Measurements from ENCODE around the gene USP43.

The USP43 gene

DNA sequence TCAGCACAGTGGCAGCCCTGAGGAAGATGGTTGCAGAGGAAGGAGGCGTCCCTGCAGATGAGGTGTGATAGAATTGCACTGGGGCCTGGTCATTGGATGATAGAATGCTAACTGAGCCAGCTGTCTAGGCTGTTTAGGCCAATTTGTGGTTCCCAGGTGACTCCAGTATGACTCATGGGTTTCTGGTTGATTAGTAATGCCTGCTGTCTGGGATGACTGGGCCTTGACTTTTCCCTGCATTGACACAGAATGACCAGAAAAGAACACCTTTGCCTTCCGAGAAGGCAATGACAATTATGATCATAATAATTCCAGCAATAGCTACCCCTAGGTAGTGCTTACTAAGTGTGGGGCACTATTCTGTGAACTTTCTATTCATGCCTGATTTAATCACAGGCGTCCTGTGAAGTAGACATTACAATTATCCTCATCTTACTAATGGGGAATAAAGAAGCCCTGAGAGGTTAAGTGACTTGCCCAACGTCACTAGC lies 31.5 kb downstream of the USP43 start:
- TF ChIP-seq, protein P1, sequence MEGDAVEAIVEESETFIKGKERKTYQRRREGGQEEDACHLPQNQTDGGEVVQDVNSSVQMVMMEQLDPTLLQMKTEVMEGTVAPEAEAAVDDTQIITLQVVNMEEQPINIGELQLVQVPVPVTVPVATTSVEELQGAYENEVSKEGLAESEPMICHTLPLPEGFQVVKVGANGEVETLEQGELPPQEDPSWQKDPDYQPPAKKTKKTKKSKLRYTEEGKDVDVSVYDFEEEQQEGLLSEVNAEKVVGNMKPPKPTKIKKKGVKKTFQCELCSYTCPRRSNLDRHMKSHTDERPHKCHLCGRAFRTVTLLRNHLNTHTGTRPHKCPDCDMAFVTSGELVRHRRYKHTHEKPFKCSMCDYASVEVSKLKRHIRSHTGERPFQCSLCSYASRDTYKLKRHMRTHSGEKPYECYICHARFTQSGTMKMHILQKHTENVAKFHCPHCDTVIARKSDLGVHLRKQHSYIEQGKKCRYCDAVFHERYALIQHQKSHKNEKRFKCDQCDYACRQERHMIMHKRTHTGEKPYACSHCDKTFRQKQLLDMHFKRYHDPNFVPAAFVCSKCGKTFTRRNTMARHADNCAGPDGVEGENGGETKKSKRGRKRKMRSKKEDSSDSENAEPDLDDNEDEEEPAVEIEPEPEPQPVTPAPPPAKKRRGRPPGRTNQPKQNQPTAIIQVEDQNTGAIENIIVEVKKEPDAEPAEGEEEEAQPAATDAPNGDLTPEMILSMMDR (IDR thresholded peaks at IDR 0.05; ENCODE audit: unreplicated experiment in 3 of 3) = no peak
- Mint-ChIP-seq H3K27me3 (ENCODE audit: low read depth) (peaks cover 3% of the 10 kb centered on the region), H3K27ac (no peak overlapping the region), H3K36me3 (ENCODE audit: low read depth) (peaks cover 24% of the 10 kb centered on the region), H3K4me3 (no peak overlapping the region), H3K4me1 (no peaks in the 10 kb centered on the region), H3K9me3 (peaks cover 13% of the 10 kb centered on the region)

DNA sequence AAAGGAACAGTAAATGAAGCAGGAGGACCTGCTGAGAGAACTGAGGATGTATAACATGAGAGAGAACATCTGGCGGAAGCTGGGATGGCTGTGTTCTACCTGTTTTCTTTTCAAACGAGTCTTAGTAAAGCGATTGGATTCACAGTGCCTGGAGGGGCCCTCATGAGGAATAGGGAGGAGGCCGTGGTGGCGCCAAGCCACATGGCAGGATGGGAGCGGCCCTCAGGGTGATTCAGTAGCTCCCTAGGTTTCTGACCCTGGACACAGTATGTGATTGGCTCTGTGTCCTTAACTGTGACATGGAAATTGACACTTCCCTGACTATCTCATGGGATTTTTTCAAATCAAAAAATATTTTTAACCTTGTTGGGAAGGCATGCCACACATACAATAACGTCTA lies 32.1 kb downstream of the USP43 start:
- TF ChIP-seq, protein P1 (IDR thresholded peaks at IDR 0.05; ENCODE audit: unreplicated experiment in 3 of 3) = no peak
- no peak overlapping the region for H3K27ac Mint-ChIP-seq
- peaks cover 13% of the 10 kb centered on the region for H3K9me3 Mint-ChIP-seq
- H3K4me1 Mint-ChIP-seq = no peaks in the 10 kb centered on the region
- no peak overlapping the region for H3K4me3 Mint-ChIP-seq
- peaks cover 24% of the 10 kb centered on the region for H3K36me3 Mint-ChIP-seq (ENCODE audit: low read depth)
- peaks cover 3% of the 10 kb centered on the region for H3K27me3 Mint-ChIP-seq (ENCODE audit: low read depth)

DNA sequence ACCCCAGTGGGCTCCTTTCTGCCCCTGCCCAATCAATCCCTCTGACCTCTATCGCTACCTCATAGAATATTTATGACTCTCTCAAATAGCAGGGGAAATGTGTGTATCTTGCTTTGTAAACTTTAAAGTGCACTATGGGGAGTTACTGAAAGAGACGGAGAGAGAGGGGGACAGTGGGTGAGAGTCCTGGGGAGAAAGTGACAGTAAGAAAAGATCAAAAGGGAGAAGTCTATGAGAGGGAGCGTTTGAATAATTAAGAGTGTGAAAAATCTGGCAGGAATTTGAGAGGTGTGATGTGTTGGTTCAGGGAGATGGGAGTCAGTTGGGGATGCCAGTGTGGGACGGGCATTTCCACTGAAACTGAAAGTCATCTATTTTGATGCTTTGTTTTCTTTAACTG lies 32.6 kb downstream of the USP43 start:
- TF ChIP-seq, protein P1 (IDR thresholded peaks at IDR 0.05; ENCODE audit: unreplicated experiment in 3 of 3) = no peak
- Mint-ChIP-seq H3K27me3 (ENCODE audit: low read depth) (peaks cover 3% of the 10 kb centered on the region), H3K9me3 (peaks cover 13% of the 10 kb centered on the region), H3K4me1 (no peaks in the 10 kb centered on the region), H3K27ac (no peak overlapping the region), H3K36me3 (ENCODE audit: low read depth) (peaks cover 22% of the 10 kb centered on the region), H3K4me3 (no peak overlapping the region)

DNA sequence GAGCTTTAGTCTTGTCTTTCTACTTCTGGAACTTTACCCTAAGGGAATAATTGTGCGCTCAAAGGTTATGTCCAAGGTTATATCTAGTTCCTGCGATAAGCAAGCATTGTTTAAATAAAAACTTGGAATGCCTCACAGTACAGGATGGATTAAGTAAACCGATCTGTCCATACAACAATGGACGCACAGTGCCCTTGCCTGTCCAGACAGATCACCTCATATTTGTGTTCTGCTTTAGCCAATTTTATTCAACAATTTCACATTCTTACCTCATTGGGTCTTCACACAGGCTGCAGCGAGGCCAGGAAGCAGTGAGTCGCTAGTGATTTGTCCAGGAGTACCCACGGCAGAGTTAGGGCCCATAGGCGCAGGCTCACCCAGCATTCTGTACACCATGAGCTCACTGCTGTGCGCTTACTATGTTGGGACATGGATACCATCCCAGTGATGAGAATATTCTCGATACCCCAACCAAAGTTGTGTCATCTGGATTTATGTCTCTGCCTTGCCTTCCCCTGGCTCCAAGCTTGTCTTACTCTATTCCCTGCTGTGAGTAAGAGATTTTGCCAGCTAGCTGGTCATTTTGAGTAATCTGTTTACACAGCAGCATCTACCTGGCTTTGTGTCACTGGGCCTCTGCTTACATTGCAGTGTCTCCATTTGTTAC lies 39.8 kb downstream of the USP43 start:
- H3K4me3 Mint-ChIP-seq = no peak overlapping the region
- peaks cover 28% of the 10 kb centered on the region for H3K36me3 Mint-ChIP-seq (ENCODE audit: low read depth)
- no peaks in the 10 kb centered on the region for H3K4me1 Mint-ChIP-seq
- peaks cover 4% of the 10 kb centered on the region for H3K27me3 Mint-ChIP-seq (ENCODE audit: low read depth)
- TF ChIP-seq, protein P1 (IDR thresholded peaks at IDR 0.05; ENCODE audit: unreplicated experiment in 3 of 3) = no peak
- H3K27ac Mint-ChIP-seq = no peak overlapping the region
- H3K9me3 Mint-ChIP-seq = peaks cover 8% of the 10 kb centered on the region

DNA sequence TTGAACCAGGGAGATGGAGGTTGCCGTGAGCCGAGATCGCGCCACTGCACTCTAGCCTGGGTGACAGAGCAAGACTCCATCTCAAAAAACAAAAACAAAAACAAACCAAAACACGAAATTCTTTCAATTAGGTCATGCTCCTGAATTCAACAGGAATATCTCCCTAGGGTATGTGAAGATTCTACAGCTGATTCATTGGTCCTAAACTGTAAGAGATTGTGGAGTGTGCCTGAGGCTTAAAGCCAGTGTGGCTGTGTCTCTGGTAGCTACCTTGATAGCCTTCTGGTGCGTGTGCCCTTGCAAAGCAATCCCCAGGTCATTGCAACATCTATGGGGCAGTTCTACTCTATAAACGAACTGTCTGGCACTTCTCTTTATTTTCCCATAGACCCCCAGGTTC lies 48.4 kb downstream of the USP43 start:
- H3K4me1 Mint-ChIP-seq = no peaks in the 10 kb centered on the region
- H3K9me3 Mint-ChIP-seq = peaks cover 5% of the 10 kb centered on the region
- no peak overlapping the region for H3K27ac Mint-ChIP-seq
- no peak overlapping the region for H3K4me3 Mint-ChIP-seq
- TF ChIP-seq, protein P1 (IDR thresholded peaks at IDR 0.05; ENCODE audit: unreplicated experiment in 3 of 3) = no peak
- peaks cover 29% of the 10 kb centered on the region for H3K36me3 Mint-ChIP-seq (ENCODE audit: low read depth)
- peaks cover 4% of the 10 kb centered on the region for H3K27me3 Mint-ChIP-seq (ENCODE audit: low read depth)

Measured in nephron (organoid).